Measurements from ENCODE around the gene PI4K2A.

PI4K2A gene

GRCh38 chr10:97708976-97709946 lies 68.8 kb downstream of the PI4K2A start:
- TF ChIP-seq, protein P1, sequence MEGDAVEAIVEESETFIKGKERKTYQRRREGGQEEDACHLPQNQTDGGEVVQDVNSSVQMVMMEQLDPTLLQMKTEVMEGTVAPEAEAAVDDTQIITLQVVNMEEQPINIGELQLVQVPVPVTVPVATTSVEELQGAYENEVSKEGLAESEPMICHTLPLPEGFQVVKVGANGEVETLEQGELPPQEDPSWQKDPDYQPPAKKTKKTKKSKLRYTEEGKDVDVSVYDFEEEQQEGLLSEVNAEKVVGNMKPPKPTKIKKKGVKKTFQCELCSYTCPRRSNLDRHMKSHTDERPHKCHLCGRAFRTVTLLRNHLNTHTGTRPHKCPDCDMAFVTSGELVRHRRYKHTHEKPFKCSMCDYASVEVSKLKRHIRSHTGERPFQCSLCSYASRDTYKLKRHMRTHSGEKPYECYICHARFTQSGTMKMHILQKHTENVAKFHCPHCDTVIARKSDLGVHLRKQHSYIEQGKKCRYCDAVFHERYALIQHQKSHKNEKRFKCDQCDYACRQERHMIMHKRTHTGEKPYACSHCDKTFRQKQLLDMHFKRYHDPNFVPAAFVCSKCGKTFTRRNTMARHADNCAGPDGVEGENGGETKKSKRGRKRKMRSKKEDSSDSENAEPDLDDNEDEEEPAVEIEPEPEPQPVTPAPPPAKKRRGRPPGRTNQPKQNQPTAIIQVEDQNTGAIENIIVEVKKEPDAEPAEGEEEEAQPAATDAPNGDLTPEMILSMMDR (IDR thresholded peaks at IDR 0.05; ENCODE audit: low read depth, low read length) = peak; percentile 69
- no peak overlapping the region for H3K4me3 ChIP-seq (ENCODE audit: low read depth, low read length)

GRCh38 chr10:97711640-97712572 lies 71.4 kb downstream of the PI4K2A start:
- H3K4me3 ChIP-seq (ENCODE audit: low read depth, low read length) = no peak overlapping the region
- TF ChIP-seq, protein P1 (IDR thresholded peaks at IDR 0.05; ENCODE audit: low read depth, low read length) = no peak

DNA sequence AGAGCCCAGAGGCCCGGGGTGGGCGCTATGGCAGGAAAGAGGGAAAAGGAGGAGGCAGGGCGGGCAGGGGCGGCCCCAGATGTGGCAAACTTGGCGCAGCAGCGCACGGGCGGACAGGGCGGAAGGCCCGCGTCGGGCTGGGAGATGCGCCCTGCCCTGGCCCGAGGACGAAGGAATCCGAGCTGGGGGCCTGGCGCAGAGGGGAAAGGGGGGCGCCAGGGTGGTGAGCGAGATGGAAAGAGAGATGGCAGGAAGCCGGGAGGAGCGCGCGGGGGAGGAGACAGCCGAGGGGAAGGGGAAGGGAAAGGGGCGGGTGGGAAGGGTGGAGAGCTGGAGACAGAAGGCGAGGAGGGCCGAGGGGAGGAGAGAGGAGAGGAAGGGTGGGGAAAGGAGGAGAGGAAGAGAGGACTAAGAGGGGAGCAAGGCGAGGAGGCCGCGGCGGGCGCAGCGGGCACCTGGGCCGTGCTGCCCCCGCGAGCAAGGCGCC lies 72.9 kb downstream of the PI4K2A start, which contains the start of gene MARVELD1:
Gene MARVELD1 (plus strand): TSS at position 392 of the 487 bp plus-strand sequence. CDS start 147 bp downstream, outside the sequence.
- H3K4me3 ChIP-seq (ENCODE audit: low read depth, low read length) = peak within 1 kb of the TSS; percentile 76
- TF ChIP-seq, protein P1 (IDR thresholded peaks at IDR 0.05; ENCODE audit: low read depth, low read length) = no peak

DNA sequence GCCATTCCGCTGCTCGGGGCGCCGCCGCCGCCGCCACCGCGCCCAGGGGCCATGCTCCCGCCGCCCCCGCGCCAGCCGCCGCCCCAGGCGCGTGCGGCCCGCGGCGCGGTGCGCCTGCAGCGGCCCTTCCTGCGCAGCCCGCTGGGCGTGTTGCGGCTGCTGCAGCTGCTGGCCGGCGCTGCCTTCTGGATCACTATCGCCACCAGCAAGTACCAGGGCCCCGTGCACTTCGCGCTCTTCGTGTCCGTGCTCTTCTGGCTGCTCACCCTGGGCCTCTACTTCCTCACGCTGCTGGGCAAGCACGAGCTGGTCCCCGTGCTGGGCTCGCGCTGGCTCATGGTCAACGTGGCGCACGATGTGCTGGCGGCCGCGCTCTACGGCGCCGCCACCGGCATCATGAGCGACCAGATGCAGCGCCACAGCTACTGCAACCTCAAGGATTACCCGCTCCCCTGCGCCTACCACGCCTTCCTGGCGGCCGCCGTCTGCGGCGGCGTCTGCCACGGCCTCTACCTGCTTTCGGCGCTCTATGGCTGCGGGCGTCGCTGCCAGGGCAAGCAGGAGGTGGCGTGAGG lies 73.4 kb downstream of the PI4K2A start:
- H3K4me3 ChIP-seq (ENCODE audit: low read depth, low read length) = peak overlapping the region; percentile 76
- TF ChIP-seq, protein P1 (IDR thresholded peaks at IDR 0.05; ENCODE audit: low read depth, low read length) = no peak

DNA sequence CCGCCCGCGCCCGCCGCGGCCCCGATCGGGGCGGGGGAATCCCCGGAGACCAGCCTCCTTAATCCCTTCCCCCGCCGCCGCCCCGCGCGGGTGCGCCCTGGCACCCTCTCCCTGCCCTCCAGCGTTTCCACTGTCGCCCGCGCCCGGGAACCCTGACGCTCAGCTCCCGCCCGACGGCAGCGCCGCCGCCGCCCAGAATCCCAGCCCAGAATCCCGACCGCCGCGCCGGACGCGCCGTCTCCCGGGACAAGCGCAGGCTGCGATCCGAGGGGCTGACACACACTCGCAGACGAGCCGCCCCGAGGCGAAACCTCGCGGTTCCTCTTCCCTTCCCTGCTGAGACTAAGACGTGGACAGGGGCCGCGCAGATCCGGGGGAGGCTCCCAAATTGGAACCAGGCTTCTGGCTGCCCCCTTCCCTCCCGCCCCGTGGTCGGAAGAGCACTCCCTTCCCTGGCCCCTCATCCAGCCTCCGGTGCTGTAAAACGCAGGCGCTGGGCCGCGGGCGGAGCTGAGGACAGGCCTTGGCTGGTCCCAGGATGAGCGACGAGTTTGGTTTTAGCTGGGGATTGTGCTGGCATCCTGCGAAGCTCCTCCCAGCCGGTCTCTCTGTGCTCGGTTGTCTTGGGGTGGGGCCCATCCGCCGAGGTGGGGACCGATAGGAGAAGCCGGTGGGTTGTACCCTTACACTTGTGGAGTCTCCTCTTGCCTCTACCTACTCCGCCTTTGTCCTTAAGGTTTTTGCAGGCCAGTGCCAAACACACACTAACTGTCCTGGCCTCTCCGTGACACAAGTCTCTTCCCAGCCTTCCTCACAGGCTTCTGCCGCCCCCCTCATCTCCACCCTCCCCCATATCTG lies 74.2 kb downstream of the PI4K2A start:
- peak overlapping the region; percentile 76 for H3K4me3 ChIP-seq (ENCODE audit: low read depth, low read length)
- TF ChIP-seq, protein P1 (IDR thresholded peaks at IDR 0.05; ENCODE audit: low read depth, low read length) = no peak

GRCh38 chr10:97715259-97715874 lies 74.9 kb downstream of the PI4K2A start:
- TF ChIP-seq, protein P1 (IDR thresholded peaks at IDR 0.05; ENCODE audit: low read depth, low read length) = no peak
- H3K4me3 ChIP-seq (ENCODE audit: low read depth, low read length) = peak overlapping the region; percentile 76
